ENCODE measurements around the gene PNKP. TPM values are rescaled to one million over a fixed set of nuclear protein-coding genes. Genes with fewer than 3 reads are reported as not detected.

The PNKP gene
- total RNA-seq, 2 donors from 2014 or later, result 53.7 to 137 TPM

GRCh38 chr19:49875177-49875576 is 7.8 kb upstream of the PNKP start:
- H3K9me3 ChIP-seq, result no peaks in the 10 kb centered on the region
- DNase-seq, result no peak
- H3K4me3 ChIP-seq, result peak overlapping the region; percentile 81
- H3K9ac ChIP-seq (ENCODE audit: low read depth in 2 of 2, low read length in 2 of 2), result peak overlapping the region in 1 of 2 donors; percentile 99
- TF ChIP-seq CTCF (IDR thresholded peaks at IDR 0.05), result no peak
- H3K4me1 ChIP-seq, result peaks cover 8% of the 10 kb centered on the region
- no peaks in the 10 kb centered on the region for H3K27me3 ChIP-seq
- no peaks in the 10 kb centered on the region for H3K36me3 ChIP-seq
- intact Hi-C loops (cut with DNase I), result no loop called here
- H3K27ac ChIP-seq, result no peak overlapping the region

GRCh38 chr19:49874503-49875157 is 7.3 kb upstream of the PNKP start:
- H3K27ac ChIP-seq, result no peak overlapping the region
- peak overlapping the region in 1 of 2 donors; percentile 33 for H3K9ac ChIP-seq (ENCODE audit: low read depth in 2 of 2, low read length in 2 of 2)
- intact Hi-C loops (cut with DNase I), result no loop called here

GRCh38 chr19:49873834-49874233 is 6.5 kb upstream of the PNKP start:
- no peak overlapping the region for H3K9ac ChIP-seq (ENCODE audit: low read depth in 2 of 2, low read length in 2 of 2)
- H3K4me1 ChIP-seq, result peaks cover 11% of the 10 kb centered on the region
- H3K27me3 ChIP-seq, result no peaks in the 10 kb centered on the region
- no peak for TF ChIP-seq CTCF (IDR thresholded peaks at IDR 0.05)
- intact Hi-C loops (cut with DNase I), result no loop called here
- no peaks in the 10 kb centered on the region for H3K36me3 ChIP-seq
- H3K9me3 ChIP-seq, result no peaks in the 10 kb centered on the region
- H3K27ac ChIP-seq, result no peak overlapping the region
- no peak overlapping the region for H3K4me3 ChIP-seq
- no peak for DNase-seq

More at GRCh38 chr19:49874503-49875157, 7.3 kb upstream of the PNKP start:
- Histone ChIP-seq H3K36me3 (no peaks in the 10 kb centered on the region), H3K4me3 (no peak overlapping the region), H3K27me3 (no peaks in the 10 kb centered on the region), H3K9me3 (no peaks in the 10 kb centered on the region), H3K4me1 (peaks cover 11% of the 10 kb centered on the region)
- no peak for TF ChIP-seq CTCF (IDR thresholded peaks at IDR 0.05)
- no peak for DNase-seq

GRCh38 chr19:49873129-49873521 is 5.7 kb upstream of the PNKP start:
- Histone ChIP-seq H3K4me1 (peaks cover 7% of the 10 kb centered on the region), H3K27ac (no peak overlapping the region), H3K9me3 (no peaks in the 10 kb centered on the region), H3K9ac (ENCODE audit: low read depth in 2 of 2, low read length in 2 of 2) (no peak overlapping the region), H3K36me3 (no peaks in the 10 kb centered on the region), H3K4me3 (no peak overlapping the region), H3K27me3 (no peaks in the 10 kb centered on the region)
- no peak for DNase-seq
- intact Hi-C loops (cut with DNase I), result no loop called here
- no peak for TF ChIP-seq CTCF (IDR thresholded peaks at IDR 0.05)

- Histone ChIP-seq H3K27ac (no peak overlapping the region), H3K9ac (ENCODE audit: low read depth in 2 of 2, low read length in 2 of 2) (no peak overlapping the region), H3K4me1 (peaks cover 7% of the 10 kb centered on the region), H3K36me3 (no peaks in the 10 kb centered on the region), H3K27me3 (no peaks in the 10 kb centered on the region), H3K9me3 (no peaks in the 10 kb centered on the region), H3K4me3 (no peak overlapping the region)
- no peak for TF ChIP-seq CTCF (IDR thresholded peaks at IDR 0.05)
- no peak for DNase-seq
- intact Hi-C loops (cut with DNase I), result no loop called here
Observed at GRCh38 chr19:49872245-49873128, 5.1 kb upstream of the PNKP start.
